HG03139 (cell line): ENCODE results near the gene DIAPH2.
"Not testable (repeated sequence)": the region's sequence is repeated elsewhere in the genome, so short reads cannot be mapped to it uniquely, and the experiment has no call there.

Source experiments
- ATAC-seq: cut with Tn5 transposase; IDR thresholded peaks from one replicate; pipeline ENCODE4 v1.9.1; 2021; ENCODE audit not compliant: unreplicated experiment

The DIAPH2 gene

DNA sequence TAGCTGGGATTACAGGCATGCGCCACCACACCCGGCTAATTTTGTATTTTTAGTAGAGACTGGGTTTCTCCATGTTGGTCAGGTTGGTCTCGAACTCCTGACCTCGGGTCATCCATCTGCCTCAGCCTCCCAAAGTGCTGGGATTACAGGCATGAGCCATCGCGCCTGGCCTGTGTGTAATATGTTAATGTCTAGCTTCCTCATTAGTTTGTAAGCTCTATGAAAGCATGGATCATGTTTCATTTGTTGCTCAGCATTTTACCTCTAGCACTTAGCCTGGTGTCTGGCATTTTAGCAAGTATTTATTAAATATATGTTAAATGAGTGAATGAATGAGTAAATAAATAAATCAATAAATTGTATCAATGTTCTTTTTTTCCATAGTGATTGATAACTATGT is 29.8 kb downstream of the DIAPH2 start:
- ATAC-seq: not testable (repeated sequence)

- ATAC-seq: no peak
These were observed 30.8 kb downstream of the DIAPH2 start for GRCh38 chrX:96715481-96715880.

- ATAC-seq: no peak
These were observed 34.7 kb downstream of the DIAPH2 start for GRCh38 chrX:96719161-96719875.

DNA sequence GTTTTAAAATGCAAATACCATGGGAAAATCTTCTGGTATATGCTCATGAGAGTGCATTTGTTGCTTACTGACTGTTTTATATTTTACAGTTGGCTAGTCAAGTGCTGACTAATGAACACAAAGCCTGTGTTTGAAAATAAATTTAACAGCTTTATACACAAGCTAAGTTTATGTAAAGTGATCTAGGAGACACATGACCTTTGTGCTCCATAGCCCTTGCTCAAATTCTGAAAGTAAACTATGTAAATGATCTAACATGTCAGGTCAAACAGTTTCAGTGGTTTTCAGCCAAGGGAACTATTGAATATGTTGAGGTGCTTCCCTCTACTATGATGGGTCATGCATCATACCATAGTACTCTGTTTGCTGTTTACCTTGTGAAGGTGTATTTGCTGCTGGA is 36.7 kb downstream of the DIAPH2 start:
- ATAC-seq: peak; percentile 100

GRCh38 chrX:96722781-96723180 is 38.1 kb downstream of the DIAPH2 start:
- ATAC-seq: no peak

GRCh38 chrX:96729053-96729452 is 44.4 kb downstream of the DIAPH2 start:
- ATAC-seq: no peak

GRCh38 chrX:96729868-96730643 is 45.4 kb downstream of the DIAPH2 start:
- ATAC-seq: no peak

GRCh38 chrX:96731000-96731399 is 46.4 kb downstream of the DIAPH2 start:
- not testable (repeated sequence) for ATAC-seq

DNA sequence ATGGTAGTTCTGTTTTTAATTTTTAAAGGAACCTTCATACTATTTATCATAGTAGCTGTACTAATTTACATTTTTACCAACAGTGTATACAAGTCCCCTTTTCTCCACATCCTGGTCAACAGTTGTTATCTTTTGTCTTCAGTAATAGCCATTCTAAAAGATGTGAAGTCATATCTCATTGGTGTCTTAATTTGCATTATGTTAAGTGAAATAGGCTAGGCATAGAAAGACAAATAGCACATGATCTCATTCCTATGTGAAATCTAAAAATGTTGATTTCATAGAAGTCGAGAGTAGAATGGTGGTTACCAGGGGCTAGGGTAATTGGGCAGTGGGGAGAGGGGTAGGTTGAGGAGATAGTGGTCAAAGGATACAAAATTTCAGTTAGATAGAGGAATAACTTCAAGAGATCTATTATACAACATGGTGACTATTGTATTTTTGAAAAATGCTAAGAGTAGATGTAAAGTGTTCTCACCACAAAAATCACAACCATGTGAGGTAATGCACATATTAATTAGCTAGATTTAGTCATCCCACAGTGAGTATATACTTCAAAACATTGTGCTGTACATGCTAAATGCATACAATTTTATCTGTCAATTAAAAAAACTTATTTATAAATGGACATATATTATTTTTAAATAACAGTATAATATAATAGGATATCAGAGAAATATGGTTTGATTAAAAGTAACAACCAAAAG is 58.9 kb downstream of the DIAPH2 start:
- ATAC-seq: no peak

DNA sequence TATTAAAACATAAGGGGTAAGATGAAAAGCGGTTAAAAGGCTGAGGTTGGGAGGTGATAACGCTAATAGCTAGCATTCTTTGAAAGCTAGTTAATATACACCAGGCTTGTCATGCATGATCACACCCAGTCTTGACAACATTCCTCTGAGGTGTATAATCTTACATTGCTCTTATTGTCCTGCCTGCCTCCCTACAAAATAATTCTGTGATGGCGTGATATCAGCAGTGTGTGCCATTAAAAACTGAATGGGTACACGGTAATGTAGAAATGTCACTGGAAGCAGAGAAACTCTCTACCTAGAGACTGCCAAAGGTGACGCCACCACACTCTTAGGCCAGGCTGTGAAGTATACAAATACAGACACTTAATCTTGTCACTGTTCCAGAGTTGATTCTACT is 68.1 kb downstream of the DIAPH2 start:
- ATAC-seq: no peak

- ATAC-seq: no peak
These were observed 68.6 kb downstream of the DIAPH2 start for GRCh38 chrX:96753230-96753629.

GRCh38 chrX:96756491-96756890 is 71.8 kb downstream of the DIAPH2 start:
- ATAC-seq: no peak

DNA sequence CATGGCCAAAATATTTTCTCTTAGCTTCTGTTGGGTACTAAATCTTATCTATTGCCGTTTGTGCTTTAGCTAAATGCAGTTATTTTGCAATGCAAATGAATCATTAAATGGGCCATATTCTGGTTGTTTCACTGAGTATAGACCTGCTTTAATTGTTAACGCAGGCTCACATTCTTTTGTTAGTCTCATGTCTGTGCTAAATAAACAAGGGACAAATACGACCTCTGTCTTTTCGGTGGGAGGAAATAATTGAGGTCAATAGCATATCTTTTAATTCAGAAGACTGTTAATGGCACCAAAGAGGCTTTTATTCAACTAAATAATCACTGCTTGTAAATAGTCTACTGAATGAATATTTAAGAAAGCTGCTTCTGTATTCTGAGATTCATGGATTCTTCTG is 76.9 kb downstream of the DIAPH2 start:
- no peak for ATAC-seq

GRCh38 chrX:96763608-96764007 is 79.0 kb downstream of the DIAPH2 start:
- no peak for ATAC-seq

DNA sequence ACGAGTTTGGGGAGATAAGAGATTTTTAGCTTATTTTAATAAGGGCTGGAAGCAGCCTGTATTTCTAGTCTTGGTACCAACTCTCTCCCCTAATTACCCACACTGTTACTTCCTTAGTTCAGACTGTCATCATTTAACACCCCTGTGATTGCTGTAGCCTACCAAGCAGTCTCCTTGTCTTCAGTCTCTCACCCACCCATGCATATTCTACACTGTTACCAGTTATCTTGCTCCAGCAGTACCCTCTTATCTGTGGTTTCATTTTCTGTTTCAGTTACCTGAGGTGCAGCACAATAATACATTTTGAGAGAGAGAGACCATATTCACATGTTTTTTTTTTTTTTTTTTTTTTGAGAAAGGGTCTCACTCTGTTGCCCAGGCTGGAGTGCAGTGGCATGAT is 80.2 kb downstream of the DIAPH2 start:
- ATAC-seq: peak; percentile 79

DNA sequence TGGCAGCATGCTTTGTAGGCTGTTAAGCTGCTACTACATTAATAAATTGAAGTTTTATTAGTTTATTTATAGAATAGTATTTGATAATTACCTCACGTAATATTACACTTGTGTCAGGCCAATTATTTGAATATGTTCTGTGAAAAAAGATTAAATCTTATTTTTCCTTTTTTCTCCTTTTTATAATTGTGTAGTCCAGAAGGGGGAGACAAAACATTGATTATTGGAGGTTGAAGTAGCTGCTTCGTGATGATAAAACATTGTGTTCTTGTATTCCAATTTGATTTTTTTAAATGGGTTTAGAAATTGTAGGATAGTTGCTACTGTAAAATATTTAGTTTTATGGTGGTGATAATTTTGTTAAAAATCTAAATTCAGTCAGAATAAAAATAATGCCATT is 85.7 kb downstream of the DIAPH2 start:
- no peak for ATAC-seq

GRCh38 chrX:96771486-96771885 is 86.8 kb downstream of the DIAPH2 start:
- no peak for ATAC-seq

GRCh38 chrX:96774116-96774515 is 89.5 kb downstream of the DIAPH2 start:
- no peak for ATAC-seq

GRCh38 chrX:96776966-96777365 is 92.3 kb downstream of the DIAPH2 start:
- ATAC-seq: no peak

GRCh38 chrX:96791559-96791958 is 106.9 kb downstream of the DIAPH2 start:
- no peak for ATAC-seq

- no peak for ATAC-seq
These were observed 107.4 kb downstream of the DIAPH2 start for GRCh38 chrX:96792047-96792446.

GRCh38 chrX:96798982-96799381 is 114.3 kb downstream of the DIAPH2 start:
- no peak for ATAC-seq
